Epithelial cell of esophagus (primary cell): ENCODE data around the gene EIF4G3.
A peak's percentile ranks its signal among the peaks of the same experiment; 100 is the strongest.
"Not testable (repeated sequence)": the region's sequence is repeated elsewhere in the genome, so short reads cannot be mapped to it uniquely, and the experiment has no call there.

Source experiments
- DNase-seq: peaks from one replicate; pipeline ENCODE4 v3.0.0; 2010; ENCODE audit warnings: low read depth
- H3K4me3 ChIP-seq: 2 replicates; pipeline ENCODE4 v1.5.1; 2011; ENCODE audit warnings: mild to moderate bottlenecking, low read length, control low read depth
- CTCF ChIP-seq: IDR thresholded peaks from 2 replicates; pipeline ENCODE4 v1.5.1; 2011; ENCODE audit warnings: low read depth, mild to moderate bottlenecking, low read length, control low read depth, inconsistent platforms; ENCODE audit not compliant: insufficient read depth; ENCODE audit errors: missing control alignments

The EIF4G3 gene

GRCh38 chr1:21192871-21193270 is 16.2 kb upstream of the EIF4G3 start:
- no peak for TF ChIP-seq CTCF
- H3K4me3 ChIP-seq = no peak overlapping the region
- no peak for DNase-seq

GRCh38 chr1:21192284-21192683 is 15.6 kb upstream of the EIF4G3 start:
- H3K4me3 ChIP-seq = no peak overlapping the region
- TF ChIP-seq CTCF = no peak
- no peak for DNase-seq

GRCh38 chr1:21190771-21191170 is 14.1 kb upstream of the EIF4G3 start:
- peak; percentile 46 for DNase-seq
- not testable (repeated sequence) for H3K4me3 ChIP-seq

- no peak for TF ChIP-seq CTCF
- no peak overlapping the region for H3K4me3 ChIP-seq
Measured at GRCh38 chr1:21189906-21190500, 13.3 kb upstream of the EIF4G3 start.

GRCh38 chr1:21189421-21189820 is 12.7 kb upstream of the EIF4G3 start:
- no peak for DNase-seq
- no peak overlapping the region for H3K4me3 ChIP-seq
- TF ChIP-seq CTCF = no peak

More at GRCh38 chr1:21189906-21190500, 13.3 kb upstream of the EIF4G3 start:
- DNase-seq = no peak

- no peak for TF ChIP-seq CTCF
- no peak overlapping the region for H3K4me3 ChIP-seq
- DNase-seq = no peak
Measured at GRCh38 chr1:21188235-21188634, 11.5 kb upstream of the EIF4G3 start.

GRCh38 chr1:21185221-21185731 is 8.6 kb upstream of the EIF4G3 start:
- TF ChIP-seq CTCF = no peak

More at GRCh38 chr1:21185221-21185731, 8.6 kb upstream of the EIF4G3 start:
- no peak for DNase-seq
- no peak overlapping the region for H3K4me3 ChIP-seq
